OCI-LY7 (cell line): ENCODE measurements around the gene GRIK2.

Source experiments
- CTCF ChIP-seq: fragments of 200-600 bp; sonication (generic); conservative IDR thresholded peaks from 2 replicates; pipeline ENCODE4 v1.5.1; 2014; ENCODE audit warnings: mild to moderate bottlenecking, antibody characterized with exemption, low read length, moderate library complexity, mixed read lengths
- EZH2phosphoT487 ChIP-seq: fragments of 200-600 bp; sonication (generic); IDR thresholded peaks from 2 replicates; pipeline ENCODE4 v1.6.1; 2018; ENCODE audit warnings: low read depth, borderline replicate concordance, mild to moderate bottlenecking, mixed run types, antibody characterized with exemption, low read length, moderate library complexity, mixed read lengths

DNA sequence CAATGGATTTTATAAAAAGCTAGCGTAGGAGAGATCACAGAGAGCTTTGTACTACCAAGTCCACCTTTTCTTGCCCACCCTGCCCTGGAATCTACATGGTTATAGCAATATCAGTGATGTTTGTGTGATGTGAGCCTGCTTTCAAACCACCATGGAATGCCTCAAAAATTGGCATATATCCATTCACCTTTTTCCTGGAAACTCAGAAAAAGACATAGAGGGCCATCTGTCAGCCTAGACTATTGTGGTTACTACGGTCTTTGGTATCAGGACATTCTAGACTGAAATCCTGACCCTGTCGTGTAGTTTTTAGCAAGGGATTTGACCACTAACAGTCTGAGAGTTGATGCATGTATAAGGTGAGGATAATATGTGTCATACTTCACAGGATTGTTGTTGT lies 239.6 kb downstream of the GRIK2 start:
- no peak for TF ChIP-seq CTCF
- TF ChIP-seq EZH2phosphoT487: no peak
